ENCODE data around the gene PAPLN. TPM values are rescaled to one million over a fixed set of nuclear protein-coding genes. Genes with fewer than 3 reads are reported as not detected.

The PAPLN gene
- total and polyA plus RNA-seq, 2 of the 8 experiments (the other 6 are each of a cell fraction or from before 2014, with no cell fraction given) = 14.8 to 25.6 TPM

- no peak for TF ChIP-seq NANOG (IDR thresholded peaks at IDR 0.05; ENCODE audit: insufficient read depth, low read depth, low read length, poor library complexity, severe bottlenecking)
- TF ChIP-seq ZNF274 (IDR thresholded peaks at IDR 0.05; ENCODE audit: borderline replicate concordance, extremely low read depth, low read length) = no peak
- no peak for TF ChIP-seq TBP (IDR thresholded peaks at IDR 0.05; ENCODE audit: low read depth, low read length)
- TF ChIP-seq ATF2 (IDR thresholded peaks at IDR 0.05; ENCODE audit: low read length) = no peak
- TF ChIP-seq, protein P1, sequence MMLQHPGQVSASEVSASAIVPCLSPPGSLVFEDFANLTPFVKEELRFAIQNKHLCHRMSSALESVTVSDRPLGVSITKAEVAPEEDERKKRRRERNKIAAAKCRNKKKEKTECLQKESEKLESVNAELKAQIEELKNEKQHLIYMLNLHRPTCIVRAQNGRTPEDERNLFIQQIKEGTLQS (IDR thresholded peaks at IDR 0.05; ENCODE audit: insufficient read depth, low read depth, low read length) = no peak
- TF ChIP-seq HDAC6 (IDR thresholded peaks at IDR 0.05; ENCODE audit: low read depth, low read length) = no peak
- no peak for TF ChIP-seq EZH2 (IDR thresholded peaks at IDR 0.05; ENCODE audit: low read depth, low read length, severe bottlenecking)
- TF ChIP-seq TAF7 (optimal IDR thresholded peaks at IDR 0.05; ENCODE audit: borderline replicate concordance, low read depth, low read length) = no peak
These were observed 4.3 kb downstream of the PAPLN start (continued) for GRCh38 chr14:73241481-73242165.

Measured in H1 (cell line).